ENCODE measurements around the gene EMP3.

GRCh38 chr19:48292798-48293197, 32.6 kb upstream of the EMP3 start:
- TF ChIP-seq POLR2A (IDR thresholded peaks at IDR 0.05; ENCODE audit: low read depth, low read length): no peak
- TF ChIP-seq TAF1 (IDR thresholded peaks at IDR 0.05; ENCODE audit: low read depth, low read length): no peak
- TF ChIP-seq SPI1 (IDR thresholded peaks at IDR 0.05; ENCODE audit: low read depth, low read length): no peak
